GM19372 (cell line): ENCODE measurements around the gene TNRC6A.
"Not testable (repeated sequence)": the region's sequence is repeated elsewhere in the genome, so short reads cannot be mapped to it uniquely, and the experiment has no call there.

Source experiments
- ATAC-seq: cut with Tn5 transposase; IDR thresholded peaks from one replicate; pipeline ENCODE4 v1.9.1; 2021; ENCODE audit warnings: mild to moderate bottlenecking, low read depth, moderate library complexity; ENCODE audit not compliant: unreplicated experiment

Gene TNRC6A

DNA sequence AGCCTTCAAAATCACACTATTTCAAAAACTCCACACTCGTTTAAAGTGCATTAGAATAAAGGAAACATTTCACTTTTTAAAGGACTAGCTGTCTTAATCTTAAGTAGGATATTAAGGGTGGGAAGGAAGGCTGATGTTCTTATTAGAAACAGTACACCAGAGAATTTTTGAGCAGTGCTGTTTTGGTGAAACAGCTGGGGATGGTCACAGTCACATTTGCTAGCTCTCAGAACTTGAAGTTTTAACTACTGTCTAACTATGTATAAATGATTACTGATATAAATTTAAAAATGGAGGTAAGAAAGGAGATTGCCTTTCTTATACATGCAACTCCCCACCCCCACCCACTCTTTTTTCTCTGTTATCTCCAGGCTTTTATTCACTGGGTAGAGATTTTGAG is 77.8 kb downstream of the TNRC6A start:
- no peak for ATAC-seq

DNA sequence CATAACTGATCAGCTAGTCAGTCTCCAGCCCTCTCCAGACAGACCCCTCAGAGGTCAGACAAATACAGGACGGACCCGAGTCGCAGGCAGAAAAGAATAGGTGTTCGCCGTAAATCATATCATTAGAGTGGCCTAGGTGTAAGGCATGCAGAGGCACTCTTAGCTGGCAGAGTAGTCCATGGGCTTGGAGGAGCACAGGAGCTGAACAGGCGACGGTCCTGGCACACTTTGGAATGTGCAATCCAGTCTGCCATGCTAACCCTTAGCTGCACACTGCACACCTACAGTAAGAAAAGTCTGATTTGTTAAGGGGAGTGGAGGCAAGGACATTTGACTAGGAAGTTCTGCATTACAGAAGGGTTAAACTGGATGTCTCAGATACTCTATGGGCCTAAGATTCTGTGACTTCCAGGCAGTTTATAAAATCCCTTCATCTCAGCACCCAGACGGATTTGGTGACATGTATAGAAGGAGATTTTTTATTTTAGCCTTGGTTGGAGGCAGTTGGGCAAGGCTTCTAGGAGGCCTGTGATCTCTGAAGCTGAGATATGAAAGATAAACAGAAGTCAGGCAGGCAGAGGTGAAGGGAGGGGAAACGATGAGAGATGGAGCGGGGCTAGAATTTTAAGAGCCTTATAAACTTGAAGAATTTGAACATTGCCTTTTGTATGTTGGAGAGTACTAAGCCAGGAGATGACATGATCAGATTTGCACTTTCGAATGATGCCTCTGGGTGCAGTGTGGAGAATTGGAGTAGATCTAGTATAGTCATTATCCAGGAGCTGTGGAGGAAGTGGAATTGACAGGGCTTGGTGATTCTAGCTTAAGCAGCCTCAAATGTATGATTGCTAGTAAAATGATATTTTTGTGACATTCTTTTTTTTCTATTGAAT is 81.7 kb downstream of the TNRC6A start:
- ATAC-seq, result no peak

DNA sequence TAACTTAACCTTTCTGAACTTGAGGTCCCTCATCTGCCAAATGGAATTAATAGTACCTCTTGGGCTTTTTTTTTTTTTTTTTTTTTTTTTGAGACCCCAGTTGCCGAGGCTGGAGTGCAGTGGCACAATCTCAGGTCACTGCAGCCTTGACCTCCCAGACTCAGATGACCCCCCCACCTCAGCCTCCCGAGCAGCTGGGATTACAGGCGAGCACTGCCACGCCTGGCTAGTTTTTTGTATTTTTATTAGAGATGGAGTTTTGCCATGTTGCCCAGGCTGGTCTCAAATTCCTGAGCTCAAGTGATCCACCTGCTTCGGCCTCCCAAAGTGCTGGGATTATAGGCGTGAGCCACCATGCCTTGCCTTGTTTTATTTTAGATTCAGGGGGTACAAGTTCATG is 83.4 kb downstream of the TNRC6A start:
- not testable (repeated sequence) for ATAC-seq

DNA sequence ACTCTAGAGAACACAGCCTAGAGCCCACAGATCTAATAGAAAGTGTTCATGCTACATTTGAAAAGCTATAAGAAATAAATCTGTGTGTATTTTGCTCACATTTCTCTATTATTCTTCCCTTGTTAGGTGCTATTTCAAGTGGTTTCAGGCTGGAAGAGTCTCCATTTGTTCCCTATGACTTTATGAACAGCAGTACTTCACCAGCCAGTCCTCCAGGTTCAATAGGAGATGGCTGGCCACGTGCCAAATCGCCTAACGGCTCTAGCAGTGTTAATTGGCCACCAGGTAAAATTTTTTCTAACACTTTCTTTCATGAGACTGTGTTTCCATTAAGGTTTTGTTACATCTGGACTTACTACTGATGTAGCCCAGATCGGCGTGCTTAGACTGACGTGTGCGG is 85.6 kb downstream of the TNRC6A start:
- no peak for ATAC-seq

DNA sequence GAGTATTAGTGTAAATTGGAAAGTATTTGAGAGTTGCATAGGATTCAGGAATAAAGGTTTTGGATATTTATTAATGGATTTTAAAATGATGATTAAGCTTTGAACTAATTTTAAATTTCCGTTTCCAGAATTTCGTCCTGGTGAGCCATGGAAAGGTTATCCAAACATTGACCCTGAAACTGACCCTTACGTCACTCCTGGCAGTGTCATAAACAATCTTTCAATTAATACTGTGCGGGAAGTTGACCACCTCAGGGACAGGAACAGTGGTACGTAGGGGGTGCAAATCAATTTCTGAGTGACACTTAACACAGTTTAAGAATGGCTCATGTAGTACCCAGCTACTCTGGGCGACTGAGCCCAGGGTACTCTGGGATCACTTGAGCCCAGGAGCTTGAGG is 87.2 kb downstream of the TNRC6A start:
- no peak for ATAC-seq

DNA sequence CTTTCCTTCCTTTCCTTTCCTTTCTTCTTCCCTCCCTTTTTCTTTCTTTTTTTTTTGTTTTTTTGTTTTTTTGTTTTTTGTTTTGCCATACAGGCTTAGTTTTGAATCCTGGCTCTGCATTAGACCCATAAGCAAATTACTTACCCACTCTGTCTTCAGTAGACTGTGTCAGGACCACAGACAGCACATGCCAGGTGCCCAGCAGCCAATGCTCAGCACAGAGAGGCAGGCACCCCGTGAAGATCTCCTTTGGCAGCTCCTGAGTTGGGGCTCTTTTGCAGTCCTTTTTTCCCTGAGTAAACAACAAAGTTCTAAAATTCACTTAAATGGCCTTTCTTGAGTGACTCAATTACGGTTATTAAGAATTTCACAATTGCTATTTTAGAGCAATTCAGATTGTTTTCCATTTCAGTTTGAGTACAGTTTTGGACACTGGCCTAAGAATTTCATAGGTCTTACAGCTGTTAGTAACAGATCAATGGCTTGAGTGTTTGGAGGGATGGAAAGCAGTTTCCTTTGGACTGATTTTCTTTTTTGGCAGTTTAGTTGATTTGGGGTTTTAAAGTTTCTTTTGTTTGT is 90.1 kb downstream of the TNRC6A start:
- no peak for ATAC-seq

DNA sequence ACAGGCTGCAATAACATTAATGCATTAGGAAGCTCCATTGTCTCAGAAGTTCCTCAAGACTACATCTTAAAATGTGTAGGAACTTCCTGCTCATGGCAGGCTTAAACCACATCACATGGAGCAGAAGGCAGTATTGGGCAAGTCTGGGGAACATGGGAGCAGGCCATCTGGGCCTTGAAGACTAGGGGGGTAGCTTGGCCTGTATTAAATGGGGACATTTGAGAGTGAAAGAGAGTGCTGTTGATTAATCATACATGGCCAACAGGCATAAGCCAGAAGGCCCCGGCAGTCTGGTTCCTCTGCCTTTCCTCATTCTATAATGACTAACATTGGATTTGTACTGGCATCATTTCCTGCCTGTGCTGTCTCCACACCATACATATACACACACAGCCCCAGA is 91.1 kb downstream of the TNRC6A start:
- no peak for ATAC-seq

DNA sequence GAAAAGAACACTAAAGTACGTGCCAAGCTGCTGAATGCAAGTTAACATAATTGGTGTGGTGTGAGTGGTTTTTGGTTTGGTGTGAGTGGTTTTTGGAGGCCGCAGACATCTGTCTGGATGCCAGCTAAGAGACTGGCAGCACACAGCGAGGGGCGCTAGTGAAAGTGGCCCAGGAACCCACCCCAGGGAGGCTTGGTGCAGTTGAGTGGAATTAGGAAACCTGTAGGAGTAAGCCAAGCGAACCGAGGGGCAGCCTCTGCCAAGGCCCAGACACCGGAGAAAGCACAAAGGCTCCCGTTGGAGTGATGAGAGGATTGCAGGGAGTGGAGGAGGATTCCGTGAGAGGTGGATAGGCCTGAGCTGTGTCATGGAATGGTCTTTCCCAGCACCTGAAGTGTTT is 91.7 kb downstream of the TNRC6A start:
- ATAC-seq, result no peak

DNA sequence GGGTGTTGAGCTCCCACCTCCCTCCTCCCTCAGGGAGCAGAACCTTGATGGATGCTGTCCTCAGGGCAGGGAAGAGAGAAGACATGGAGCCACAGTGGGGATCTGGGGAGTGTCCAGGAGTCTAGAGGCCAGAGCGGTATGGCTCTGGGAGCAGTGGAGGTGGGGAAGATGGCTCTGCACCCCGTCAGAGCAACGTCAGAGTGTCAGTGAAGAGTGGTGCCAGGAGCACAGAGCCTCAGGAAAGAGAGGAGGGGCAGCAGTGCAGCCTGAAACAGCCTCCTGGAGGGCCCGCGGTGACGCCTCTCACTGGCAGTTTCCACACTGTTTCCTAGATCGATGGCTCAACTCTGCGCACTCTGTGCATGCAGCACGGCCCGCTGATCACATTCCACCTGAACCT is 93.1 kb downstream of the TNRC6A start:
- no peak for ATAC-seq

DNA sequence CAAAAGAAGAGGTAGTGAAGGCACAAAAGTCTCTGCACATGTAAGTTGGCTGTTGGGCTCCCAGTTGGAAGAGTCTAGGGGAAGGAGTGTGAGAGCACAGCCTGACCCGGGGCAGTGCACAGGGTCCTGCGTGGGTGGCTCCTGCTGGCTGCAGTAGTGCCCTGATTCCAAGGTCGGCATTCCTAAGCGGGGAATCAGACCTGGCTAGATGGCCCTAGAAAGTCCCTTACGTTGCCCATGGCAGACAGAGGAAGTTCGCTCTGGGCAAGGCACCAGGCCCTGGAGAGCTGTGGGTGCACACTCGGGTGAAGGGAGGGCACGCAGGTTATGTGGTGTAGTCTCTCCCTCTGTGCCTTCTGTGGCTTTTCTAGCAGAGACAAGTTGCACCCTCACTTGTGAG is 93.5 kb downstream of the TNRC6A start:
- no peak for ATAC-seq

DNA sequence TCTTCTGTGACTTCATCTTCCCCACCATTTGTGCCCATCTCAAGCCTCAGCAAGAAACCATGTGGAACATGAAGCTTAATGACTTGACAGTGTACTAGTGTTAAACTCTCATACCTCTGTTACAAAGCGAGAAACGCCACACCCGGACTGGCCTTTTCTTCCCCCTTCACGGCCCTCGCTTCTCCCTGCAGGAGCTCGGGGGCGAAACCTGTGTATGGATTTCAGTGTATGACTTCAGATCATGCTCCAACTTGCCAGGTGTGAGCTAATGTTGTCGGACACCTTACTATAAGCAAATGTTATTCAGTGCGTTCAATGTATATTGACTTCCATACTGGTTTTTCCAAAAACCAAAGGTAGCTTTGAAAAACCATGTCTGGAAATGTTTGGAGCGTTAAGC is 96.2 kb downstream of the TNRC6A start:
- no peak for ATAC-seq

DNA sequence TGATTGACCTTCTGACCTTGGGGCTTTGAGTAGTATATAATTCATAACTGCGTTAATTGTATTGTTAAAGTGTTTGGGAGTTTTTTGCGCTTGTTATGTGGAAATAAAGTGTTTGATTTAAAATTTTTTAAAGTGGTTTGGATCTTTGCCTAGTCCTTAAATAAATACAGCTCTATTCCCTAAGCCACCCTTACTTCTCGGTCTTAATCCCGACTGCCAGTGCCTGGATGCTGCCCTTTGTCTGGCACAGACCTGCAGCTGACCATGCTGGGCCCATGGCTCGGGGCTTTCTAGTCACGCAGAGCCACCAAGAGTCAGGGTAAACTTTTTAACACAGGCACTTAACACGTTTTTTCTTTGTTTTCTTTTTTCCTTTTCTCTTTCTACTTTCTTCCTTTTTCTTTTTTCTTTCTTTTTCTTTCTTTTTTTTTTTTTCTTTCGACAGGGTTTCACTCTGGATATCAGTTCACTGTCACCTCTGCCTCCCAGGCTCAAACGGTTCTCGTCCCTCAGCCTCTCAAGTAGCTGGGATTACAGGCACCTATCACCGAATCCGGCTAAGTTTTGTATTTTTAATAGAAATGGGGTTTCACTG is 96.7 kb downstream of the TNRC6A start:
- ATAC-seq, result no peak

DNA sequence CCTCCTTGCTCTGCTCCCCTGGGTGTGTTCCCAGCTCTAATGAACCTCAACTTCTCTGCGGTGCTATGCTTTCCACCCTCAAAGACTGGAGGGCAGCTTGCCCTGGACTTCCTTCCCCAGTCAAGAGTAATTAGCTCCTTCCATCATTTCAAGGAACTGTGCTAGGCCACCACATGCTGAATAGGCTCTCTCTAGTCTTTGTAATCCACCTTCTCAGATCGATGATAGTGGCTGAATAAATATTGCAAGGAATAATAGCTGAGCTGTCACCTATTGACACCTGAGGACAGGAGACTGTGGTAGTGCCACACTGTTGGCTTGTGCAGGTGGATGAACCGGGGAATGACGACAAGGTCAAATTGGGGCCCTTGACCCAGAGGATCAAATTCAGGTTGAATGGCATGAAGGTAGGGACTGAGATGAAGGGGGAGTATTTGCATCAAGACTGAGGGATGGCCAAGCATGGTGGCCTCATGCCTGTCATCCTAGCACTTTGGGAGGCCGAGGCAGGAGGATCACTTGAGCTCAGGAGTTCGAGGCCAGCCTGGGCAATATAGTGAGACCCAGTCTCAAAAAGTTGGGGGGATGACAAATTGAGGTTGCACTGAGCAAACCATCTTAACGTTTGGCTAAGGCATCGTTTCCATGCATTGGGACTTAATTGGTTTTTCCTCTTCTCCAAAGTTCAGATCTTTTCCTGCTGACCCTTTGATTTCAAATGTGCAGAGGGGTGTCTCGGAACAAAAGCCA is 97.5 kb downstream of the TNRC6A start:
- ATAC-seq, result no peak

DNA sequence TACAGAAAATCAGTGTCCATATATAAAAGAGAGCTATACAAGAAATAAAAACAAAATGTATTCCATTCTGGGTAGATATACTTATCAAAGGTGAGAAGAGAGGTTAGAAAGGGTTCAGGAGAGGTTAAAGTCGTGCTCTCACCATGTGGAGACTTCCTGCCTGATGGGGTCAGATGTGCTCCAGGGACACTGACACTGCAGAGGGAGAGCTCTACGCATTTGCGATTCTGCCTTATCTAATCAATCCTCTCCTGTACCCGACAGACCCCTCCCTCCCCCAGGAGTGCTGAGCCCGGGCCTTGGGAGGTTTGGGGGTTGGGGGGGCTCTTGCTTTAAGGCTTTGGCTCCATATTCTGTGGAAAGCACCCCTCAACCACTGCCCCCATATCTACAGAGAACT is 99.7 kb downstream of the TNRC6A start:
- ATAC-seq, result no peak

DNA sequence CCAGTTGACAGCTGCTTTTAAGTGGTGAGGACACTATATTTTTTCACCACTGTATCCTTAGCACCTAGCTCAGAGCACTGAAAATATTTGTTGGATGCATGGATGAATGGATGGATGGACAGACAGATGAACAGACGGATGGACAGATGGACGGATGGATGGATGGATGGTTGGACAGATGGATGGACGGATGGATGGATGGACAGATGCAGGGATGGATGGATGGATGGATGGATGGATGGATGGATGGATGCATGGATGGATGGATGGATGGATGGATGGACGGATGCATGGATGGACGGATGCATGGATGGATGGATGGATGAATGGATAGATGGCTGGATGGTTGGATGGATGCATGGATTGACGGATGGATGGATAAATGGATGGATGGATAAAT is 103.9 kb downstream of the TNRC6A start:
- ATAC-seq, result no peak

DNA sequence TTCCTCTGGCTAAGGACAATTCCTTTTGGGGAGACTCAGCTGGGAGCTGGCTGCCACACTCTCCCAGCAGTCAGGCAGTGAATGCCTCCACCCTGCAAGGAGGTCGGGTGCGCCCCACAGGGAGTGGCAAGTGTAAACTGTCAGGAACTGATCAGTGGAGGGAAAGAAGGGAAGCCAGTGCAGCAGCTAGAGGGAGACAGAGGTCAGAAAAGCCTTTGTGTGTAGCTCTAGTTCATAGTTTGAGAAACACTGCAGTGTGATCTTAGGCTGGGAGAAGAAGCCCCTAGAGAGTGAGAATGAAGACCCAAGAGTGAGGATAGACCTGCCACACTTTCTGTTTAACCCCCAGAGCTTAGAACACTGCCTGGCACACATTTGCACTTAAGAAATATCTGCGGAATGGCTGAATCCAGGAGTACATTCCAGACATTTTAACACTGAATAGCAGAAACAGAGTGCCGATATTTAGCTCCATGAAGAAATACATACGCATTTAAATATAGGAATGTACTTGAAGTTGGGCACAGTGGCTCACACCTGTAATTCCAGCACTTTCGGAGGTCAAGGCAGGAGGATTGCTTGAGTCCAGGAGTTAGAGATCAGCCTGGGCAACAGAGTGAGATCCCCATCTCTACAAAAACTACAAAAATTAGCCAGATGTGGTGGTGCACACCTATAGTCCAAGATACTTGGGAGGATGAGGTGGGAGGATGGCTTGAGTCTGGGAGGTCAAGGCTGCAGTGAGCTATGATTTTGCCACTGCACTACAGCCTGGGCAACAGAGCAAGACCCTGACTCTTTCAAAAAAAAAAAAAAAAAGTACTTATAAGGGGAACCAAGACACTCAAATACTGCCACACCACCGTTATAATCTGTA is 105.2 kb downstream of the TNRC6A start:
- no peak for ATAC-seq

DNA sequence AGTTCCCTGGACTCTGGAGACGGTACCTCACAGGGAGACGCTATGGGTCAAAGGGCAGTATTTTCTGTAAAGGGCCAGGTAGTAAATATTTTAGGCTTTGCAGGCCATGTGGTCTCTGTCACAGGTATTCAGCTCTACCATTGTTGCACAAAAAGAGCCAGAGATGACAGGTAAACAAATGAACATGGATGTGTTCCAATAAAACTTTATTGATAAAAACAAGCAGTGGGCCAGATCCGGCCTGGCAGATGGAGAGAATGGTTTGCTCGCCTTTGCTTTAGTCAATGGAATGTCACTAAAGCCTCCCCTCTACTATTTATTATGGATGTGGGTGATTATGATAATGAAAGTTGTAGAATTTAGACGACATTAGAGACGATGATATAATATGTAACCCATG is 107.4 kb downstream of the TNRC6A start:
- no peak for ATAC-seq

DNA sequence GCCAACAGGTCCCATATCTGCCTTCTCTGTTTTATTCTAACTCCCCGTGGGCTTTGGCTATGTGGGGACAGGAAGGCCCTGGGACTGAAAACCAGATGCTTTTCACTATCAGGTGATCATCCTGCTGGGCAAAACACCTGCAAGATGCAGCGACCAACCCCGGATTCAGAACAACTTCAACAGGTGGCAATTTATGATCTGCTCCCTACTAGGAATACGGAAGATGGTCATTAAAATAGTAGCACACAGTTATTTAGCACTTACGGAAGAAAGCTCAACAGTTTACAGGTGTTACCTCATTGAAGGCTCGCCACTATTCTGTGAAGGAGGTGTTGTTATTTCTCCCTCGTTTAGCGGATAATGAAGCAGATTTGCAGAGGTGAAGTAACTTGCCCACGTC is 108.5 kb downstream of the TNRC6A start:
- no peak for ATAC-seq

DNA sequence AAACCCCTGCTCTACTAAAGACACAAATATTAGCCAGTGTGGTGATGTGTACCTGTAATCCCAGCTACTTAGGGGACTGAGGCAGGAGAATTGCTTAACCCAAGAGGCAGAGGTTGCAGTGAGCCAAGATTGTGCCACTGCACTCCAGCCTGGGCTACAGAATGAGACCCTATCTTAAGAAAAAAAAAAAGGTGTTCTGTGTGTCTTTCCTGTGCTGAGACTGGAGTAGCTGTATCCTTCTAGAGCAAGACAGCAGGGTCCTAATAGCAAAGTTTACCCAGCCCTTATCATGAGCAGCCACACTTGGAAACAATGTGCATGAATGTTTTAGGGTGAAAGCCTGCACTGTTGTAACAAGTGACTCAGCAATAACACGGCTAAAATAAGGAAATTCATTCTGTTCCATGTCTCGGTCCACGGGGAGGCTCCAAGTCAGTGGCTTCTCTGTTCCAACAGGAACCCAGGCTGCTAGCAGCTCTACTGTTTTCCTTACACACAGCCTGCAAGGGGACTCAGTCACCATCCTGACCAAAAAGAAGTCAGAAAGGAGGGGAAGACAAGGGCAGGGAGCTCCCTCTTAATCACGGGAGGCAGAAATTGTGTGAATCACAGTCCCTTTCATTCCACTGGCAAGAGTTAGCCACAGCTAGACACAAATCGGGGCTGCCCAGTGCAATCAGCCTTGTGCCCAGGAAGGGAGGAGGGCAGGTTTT is 109.3 kb downstream of the TNRC6A start:
- ATAC-seq, result no peak
